Mucosa of rectum (tissue), 2 donors: ENCODE data around the gene GTF2E1.
"Not testable (repeated sequence)": the region's sequence is repeated elsewhere in the genome, so short reads cannot be mapped to it uniquely, and the experiment has no call there.

Source experiments
- H3K27ac ChIP-seq, 2 donors: one replicate each; pipeline ENCODE4 v1.7.0; 2013; ENCODE audit warnings: inconsistent platforms in 2 of 2, low read depth in 2 of 2, low read length in 2 of 2
- H3K27me3 ChIP-seq, 2 donors: one replicate each; pipeline ENCODE4 v1.7.0; 2013; ENCODE audit warnings: low read length in 2 of 2; ENCODE audit not compliant: control insufficient read depth in 2 of 2, insufficient read depth in 2 of 2
- H3K36me3 ChIP-seq, 2 donors: one replicate each; pipeline ENCODE4 v1.7.0; 2013; ENCODE audit warnings: low read length in 2 of 2; ENCODE audit not compliant: control insufficient read depth in 2 of 2, insufficient read depth in 2 of 2
- H3K4me1 ChIP-seq, 2 donors: one replicate each; pipeline ENCODE4 v1.7.0; 2013; ENCODE audit warnings: low read length in 2 of 2, mild to moderate bottlenecking in 1 of 2; ENCODE audit not compliant: control insufficient read depth in 2 of 2, insufficient read depth in 2 of 2
- H3K4me3 ChIP-seq, 2 donors: one replicate each; pipeline ENCODE4 v1.7.0; 2013; ENCODE audit warnings: low read length in 2 of 2
- H3K9ac ChIP-seq, 2 donors: one replicate each; pipeline ENCODE4 v1.7.0; 2013; ENCODE audit warnings: low read length in 2 of 2, low read depth in 1 of 2, mild to moderate bottlenecking in 1 of 2
- H3K9me3 ChIP-seq, 2 donors: one replicate each; pipeline ENCODE4 v1.7.0; 2013; ENCODE audit warnings: low read length in 2 of 2; ENCODE audit not compliant: control insufficient read depth in 2 of 2
- donor health status: healthy.
- donor health status: Normal muscosa, but diverticular disease.

GTF2E1 gene

DNA sequence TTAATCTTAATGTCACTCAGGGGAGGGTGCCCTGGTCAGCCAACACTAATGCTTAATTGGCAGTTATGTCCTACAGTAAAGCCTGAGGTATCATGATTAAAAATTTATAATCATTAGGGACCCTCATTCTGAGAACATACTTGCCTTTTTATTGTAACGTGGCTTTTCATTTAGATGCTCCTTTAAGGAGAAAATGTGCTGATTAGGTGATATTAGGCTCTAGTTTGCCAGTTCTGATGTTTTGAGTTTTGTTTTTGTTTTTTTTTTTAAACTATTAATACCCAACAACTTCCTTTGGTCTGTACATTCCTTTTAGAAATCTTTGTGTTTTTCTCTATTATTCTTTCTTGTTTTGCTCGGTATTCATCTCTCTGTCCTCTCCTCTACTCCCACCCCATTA is 10.3 kb downstream of the GTF2E1 start:
- no peaks in the 10 kb centered on the region for H3K4me1 ChIP-seq
- no peak overlapping the region for H3K4me3 ChIP-seq
- H3K36me3 ChIP-seq = peaks cover 4 to 5% of the 10 kb centered on the region in 2 donors
- no peaks in the 10 kb centered on the region for H3K9me3 ChIP-seq
- H3K9ac ChIP-seq = no peak overlapping the region
- no peaks in the 10 kb centered on the region for H3K27me3 ChIP-seq
- H3K27ac ChIP-seq = no peak overlapping the region

DNA sequence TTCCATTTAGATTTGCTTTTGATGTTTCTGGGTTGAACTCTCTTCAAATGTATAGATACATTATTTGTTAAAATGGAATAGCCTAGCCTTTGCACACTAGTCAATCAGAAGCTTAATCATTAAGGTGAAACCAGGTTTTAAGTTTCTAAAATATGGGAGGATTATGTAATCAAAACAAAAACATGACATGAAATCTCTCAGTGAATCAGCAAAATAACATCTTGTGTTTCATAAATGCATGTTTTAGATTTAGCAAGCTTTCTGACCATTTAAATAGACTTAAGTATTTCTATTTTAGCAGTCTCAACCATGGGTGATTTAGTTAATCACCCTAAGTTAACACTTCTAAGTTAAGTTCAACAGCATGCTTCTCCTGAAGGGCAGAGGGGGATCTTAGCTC is 11.3 kb downstream of the GTF2E1 start:
- Histone ChIP-seq H3K27me3 (no peaks in the 10 kb centered on the region), H3K36me3 (peaks cover 4 to 5% of the 10 kb centered on the region in 2 donors), H3K27ac (no peak overlapping the region), H3K9me3 (no peaks in the 10 kb centered on the region), H3K4me1 (no peaks in the 10 kb centered on the region), H3K9ac (no peak overlapping the region), H3K4me3 (no peak overlapping the region)

DNA sequence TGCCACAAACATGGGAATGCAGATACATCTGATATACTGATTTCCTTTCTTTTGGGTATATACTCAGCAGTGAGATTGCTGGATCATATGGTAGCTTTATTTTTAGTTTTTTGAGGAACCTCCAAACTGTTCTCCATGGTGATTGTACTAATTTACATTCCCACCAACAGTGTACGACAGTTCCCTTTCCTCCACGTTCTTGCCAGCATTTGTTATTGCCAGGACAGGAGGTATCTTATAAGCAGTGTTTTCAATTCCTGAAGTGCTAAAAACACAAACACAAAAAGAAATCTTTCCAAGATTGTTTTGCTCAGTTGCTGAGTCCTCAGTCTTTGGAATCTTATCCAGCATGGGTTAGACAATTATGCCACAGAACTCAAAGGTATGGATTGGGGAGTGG is 13.5 kb downstream of the GTF2E1 start:
- Histone ChIP-seq H3K36me3 (peaks cover 0 to 4% of the 10 kb centered on the region in 2 donors), H3K27ac (no peak overlapping the region), H3K4me1 (no peaks in the 10 kb centered on the region), H3K4me3 (no peak overlapping the region), H3K9me3 (no peaks in the 10 kb centered on the region), H3K9ac (no peak overlapping the region), H3K27me3 (no peaks in the 10 kb centered on the region)

DNA sequence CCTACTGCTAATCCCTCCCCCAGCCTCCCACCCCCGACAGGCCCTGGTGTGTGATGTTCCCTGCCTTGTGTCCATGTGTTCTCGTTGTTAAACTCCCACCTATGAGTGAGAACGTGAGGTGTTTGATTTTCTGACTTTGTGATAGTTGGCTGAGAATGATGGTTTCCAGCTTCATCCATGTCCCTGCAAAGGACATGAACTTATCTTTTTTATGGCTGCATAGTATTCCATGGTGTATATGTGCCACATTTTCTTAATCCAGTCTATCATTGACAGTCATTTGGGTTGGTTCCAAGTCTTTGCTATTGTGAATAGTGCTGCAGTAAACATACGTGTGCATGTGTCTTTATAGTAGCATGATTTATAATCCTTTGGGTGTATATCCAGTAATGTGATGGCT is 16.0 kb downstream of the GTF2E1 start:
- H3K9ac ChIP-seq, H3K4me3 ChIP-seq, H3K9me3 ChIP-seq, H3K27me3 ChIP-seq, H3K27ac ChIP-seq, H3K36me3 ChIP-seq, H3K4me1 ChIP-seq: not testable (repeated sequence)

- no peaks in the 10 kb centered on the region for H3K9me3 ChIP-seq
These were observed 20.1 kb downstream of the GTF2E1 start for GRCh38 chr3:120762615-120763014.

DNA sequence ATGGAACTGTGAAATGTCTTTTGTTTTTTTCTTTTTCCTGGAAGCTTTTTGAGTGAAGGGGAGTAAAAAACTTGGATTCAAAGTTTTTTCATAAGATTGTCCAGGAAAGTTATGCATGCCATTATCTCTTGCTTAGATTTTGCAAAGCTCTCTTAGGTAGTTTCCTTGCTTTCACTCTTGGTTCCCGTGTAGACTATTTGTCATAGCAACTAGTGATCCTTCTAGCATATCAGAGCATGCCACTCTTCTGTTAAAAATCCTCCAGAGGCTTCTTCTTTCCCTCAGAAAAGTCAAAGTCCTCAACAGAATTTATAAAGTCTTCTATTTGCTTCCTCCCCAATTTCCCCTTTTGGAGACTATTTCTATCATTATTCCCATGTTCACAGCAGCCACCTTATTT is 21.1 kb downstream of the GTF2E1 start:
- no peaks in the 10 kb centered on the region for H3K27me3 ChIP-seq
- H3K9ac ChIP-seq = no peak overlapping the region
- no peak overlapping the region for H3K4me3 ChIP-seq
- peaks cover 0 to 9% of the 10 kb centered on the region in 2 donors for H3K4me1 ChIP-seq
- H3K9me3 ChIP-seq = no peaks in the 10 kb centered on the region
- no peak overlapping the region for H3K27ac ChIP-seq
- no peaks in the 10 kb centered on the region for H3K36me3 ChIP-seq

More at GRCh38 chr3:120762615-120763014, 20.1 kb downstream of the GTF2E1 start:
- Histone ChIP-seq H3K9ac (no peak overlapping the region), H3K27me3 (no peaks in the 10 kb centered on the region), H3K4me1 (peaks cover 0 to 9% of the 10 kb centered on the region in 2 donors), H3K36me3 (no peaks in the 10 kb centered on the region), H3K27ac (no peak overlapping the region), H3K4me3 (no peak overlapping the region)

- no peaks in the 10 kb centered on the region for H3K9me3 ChIP-seq
- no peak overlapping the region for H3K9ac ChIP-seq
- H3K36me3 ChIP-seq = no peaks in the 10 kb centered on the region
- no peak overlapping the region for H3K4me3 ChIP-seq
- no peaks in the 10 kb centered on the region for H3K27me3 ChIP-seq
- H3K4me1 ChIP-seq = peaks cover 0 to 9% of the 10 kb centered on the region in 2 donors
- H3K27ac ChIP-seq = no peak overlapping the region
These were observed 21.7 kb downstream of the GTF2E1 start for GRCh38 chr3:120764206-120764605.

DNA sequence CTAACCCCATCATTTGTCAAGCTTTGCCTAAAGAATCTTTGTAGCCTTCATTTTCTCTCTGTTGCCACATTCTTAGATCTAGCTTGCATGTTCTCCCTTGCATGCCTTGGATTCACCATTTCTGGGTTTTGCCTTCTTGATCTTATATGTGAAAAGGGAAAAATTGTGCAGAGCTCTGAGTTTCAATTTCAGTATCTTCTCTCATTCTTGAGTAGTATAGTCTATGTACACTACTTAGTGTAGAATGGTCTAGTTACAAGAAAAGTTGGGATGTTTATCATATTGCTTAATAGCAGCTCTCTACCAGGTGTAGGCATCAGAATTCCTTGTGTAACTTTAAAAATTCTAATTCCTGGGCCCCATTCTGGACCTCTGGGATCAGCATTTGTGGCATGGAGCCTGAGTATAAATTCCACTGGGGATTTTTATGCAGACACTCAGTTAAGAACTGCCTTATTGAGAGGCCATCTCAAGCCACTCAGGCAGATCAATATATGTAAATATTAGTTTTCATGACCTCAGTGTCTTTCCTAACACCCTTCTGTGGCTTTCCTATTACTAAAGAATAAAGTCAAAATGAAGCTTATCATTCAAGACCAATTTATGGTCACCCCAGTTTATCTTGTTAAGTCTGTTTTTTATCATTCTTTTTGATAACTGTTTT is 23.4 kb downstream of the GTF2E1 start:
- peaks cover 3 to 5% of the 10 kb centered on the region in 2 donors for H3K36me3 ChIP-seq
- H3K27me3 ChIP-seq = no peaks in the 10 kb centered on the region
- no peak overlapping the region for H3K4me3 ChIP-seq
- H3K27ac ChIP-seq = no peak overlapping the region
- peaks cover 0 to 9% of the 10 kb centered on the region in 2 donors for H3K4me1 ChIP-seq
- H3K9me3 ChIP-seq = no peaks in the 10 kb centered on the region
- H3K9ac ChIP-seq = no peak overlapping the region

DNA sequence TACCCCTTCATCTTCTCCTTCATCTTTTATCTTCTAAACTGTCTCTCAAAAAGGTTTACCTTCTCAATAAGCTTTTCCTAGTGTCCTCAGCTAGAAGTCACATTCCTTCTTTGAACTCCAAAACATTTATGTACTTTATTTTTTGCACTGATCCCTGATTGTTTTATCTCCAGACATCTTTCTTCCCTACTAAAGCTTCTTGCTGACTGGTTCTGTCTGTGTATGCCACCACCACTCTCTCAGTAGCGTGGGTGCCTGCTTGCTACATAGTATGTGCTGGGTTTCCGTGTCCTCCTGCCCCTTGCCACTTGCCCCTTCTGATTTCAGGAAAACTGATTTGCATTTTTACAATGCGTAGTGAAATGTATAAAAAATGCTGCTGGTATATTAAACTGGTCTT is 24.0 kb downstream of the GTF2E1 start:
- Histone ChIP-seq H3K27ac (no peak overlapping the region), H3K9ac (no peak overlapping the region), H3K9me3 (no peaks in the 10 kb centered on the region), H3K36me3 (peaks cover 5 to 6% of the 10 kb centered on the region in 2 donors), H3K27me3 (no peaks in the 10 kb centered on the region), H3K4me1 (peaks cover 0 to 9% of the 10 kb centered on the region in 2 donors), H3K4me3 (no peak overlapping the region)

DNA sequence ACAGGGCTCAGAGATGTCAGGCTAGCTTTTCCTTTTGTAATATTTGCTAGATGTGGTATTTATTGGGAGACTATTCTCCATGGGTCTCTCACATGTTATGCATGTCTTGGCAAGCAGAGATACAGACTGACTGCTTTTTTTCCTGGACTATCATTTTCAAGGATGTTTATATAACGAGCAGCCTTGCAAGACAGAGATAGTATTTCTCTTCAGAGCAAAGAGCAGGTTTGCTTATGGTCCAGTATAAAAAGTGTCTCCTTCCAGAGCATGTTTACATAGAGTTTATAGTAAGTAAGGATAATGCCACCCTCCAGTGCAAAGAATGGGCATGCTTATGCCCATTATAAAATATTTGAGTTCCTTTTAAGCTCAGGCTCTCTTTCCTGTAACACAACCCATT is 24.6 kb downstream of the GTF2E1 start:
- Histone ChIP-seq H3K27me3 (no peaks in the 10 kb centered on the region), H3K36me3 (peaks cover 5 to 12% of the 10 kb centered on the region in 2 donors), H3K9me3 (no peaks in the 10 kb centered on the region), H3K4me1 (peaks cover 0 to 9% of the 10 kb centered on the region in 2 donors), H3K27ac (no peak overlapping the region), H3K4me3 (no peak overlapping the region), H3K9ac (no peak overlapping the region)
